Effector memory CD4-positive, alpha-beta T cell (primary cell): Measurements from ENCODE around the gene NOC4L.
A peak's percentile ranks its signal among the peaks of the same experiment; 100 is the strongest.

Experiments used
- DNase-seq, 3 donors: peaks; one replicate each; pipeline ENCODE4 v3.0.0-alpha.2; 2020
- H3K27ac ChIP-seq: 2 replicates; pipeline ENCODE4 v1.7.0; 2013; ENCODE audit warnings: mild to moderate bottlenecking, low read length, moderate library complexity; ENCODE audit not compliant: insufficient read depth, poor library complexity, severe bottlenecking
- H3K27me3 ChIP-seq: replicated peaks from 2 replicates; pipeline ENCODE4 v1.7.0; 2013; ENCODE audit warnings: mild to moderate bottlenecking, low read length; ENCODE audit not compliant: insufficient read depth, control insufficient read depth, poor library complexity, severe bottlenecking
- H3K36me3 ChIP-seq: 2 replicates; pipeline ENCODE4 v1.7.0; 2013; ENCODE audit warnings: mild to moderate bottlenecking, low read length, moderate library complexity; ENCODE audit not compliant: control insufficient read depth, insufficient read depth
- H3K4me1 ChIP-seq: 2 replicates; pipeline ENCODE4 v1.7.0; 2013; ENCODE audit warnings: low read length, mild to moderate bottlenecking; ENCODE audit not compliant: control insufficient read depth, insufficient read depth, poor library complexity, severe bottlenecking
- H3K4me3 ChIP-seq: 2 replicates; pipeline ENCODE4 v1.7.0; 2013; ENCODE audit warnings: low read length, low read depth, mild to moderate bottlenecking; ENCODE audit not compliant: insufficient read depth, poor library complexity, severe bottlenecking
- H3K9me3 ChIP-seq: 2 replicates; pipeline ENCODE4 v1.7.0; 2013; ENCODE audit warnings: mild to moderate bottlenecking, low read length, moderate library complexity; ENCODE audit not compliant: control insufficient read depth

Gene NOC4L

DNA sequence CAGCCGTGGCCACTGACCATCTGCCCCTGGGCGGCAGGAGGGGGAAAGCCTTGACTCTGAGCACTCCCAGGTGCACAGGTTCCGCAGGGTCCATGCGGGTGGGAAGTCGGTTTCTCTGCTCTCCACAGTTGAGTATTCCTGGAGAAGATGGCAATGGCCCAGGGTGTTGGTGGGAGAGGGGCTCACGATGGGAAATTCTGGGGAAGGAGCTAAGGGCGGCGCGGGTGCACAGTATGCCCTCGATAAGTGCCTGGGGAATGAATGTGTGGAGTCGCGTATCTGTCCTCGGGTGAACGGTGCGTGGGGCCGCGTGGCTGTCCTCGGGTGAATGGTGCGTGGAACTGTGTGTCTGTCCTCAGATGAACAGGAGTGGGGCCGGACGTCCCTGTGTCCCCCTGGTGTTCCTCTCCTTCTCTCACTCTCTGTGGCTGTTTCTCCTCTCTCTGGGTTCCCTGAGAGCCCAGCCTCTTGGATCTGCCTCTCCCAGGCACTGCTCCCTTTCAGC lies 38.0 kb downstream of the NOC4L start:
- no peaks in the 10 kb centered on the region for H3K27me3 ChIP-seq
- no peak overlapping the region for H3K27ac ChIP-seq
- H3K36me3 ChIP-seq: no peaks in the 10 kb centered on the region
- H3K4me1 ChIP-seq: peaks cover 20% of the 10 kb centered on the region
- no peak for DNase-seq
- no peaks in the 10 kb centered on the region for H3K9me3 ChIP-seq
- H3K4me3 ChIP-seq: no peak overlapping the region

DNA sequence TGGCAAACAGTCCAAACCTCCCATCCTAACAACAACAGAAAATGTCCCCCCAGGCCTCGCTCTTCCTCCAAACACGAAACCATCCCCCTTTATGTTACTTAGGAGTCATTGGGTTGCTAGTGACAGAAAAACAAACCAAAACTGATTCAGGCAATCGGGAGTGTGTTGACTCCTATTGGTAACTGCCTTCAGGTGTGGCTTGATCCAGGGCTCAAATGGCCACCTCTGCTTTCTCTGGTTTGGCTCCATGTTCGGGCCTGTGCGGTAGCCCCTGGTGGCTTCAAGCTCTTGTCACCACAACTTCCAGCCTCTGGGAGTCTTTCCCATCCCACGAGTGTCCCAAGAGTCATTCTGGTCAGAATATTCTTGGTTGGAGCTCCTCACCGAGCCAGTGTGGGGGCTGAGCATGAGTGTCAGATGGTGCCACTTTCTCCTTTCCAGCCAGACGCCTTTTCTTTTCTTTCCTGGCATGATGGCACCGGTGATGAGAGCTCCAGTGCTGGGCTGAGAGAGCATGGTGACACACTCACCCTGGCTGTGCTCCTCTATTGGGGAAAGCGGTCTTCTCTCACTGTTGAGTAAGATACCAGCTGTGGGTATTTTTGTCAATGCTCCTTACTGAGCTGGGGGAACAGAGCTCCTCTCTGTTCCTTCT lies 38.6 kb downstream of the NOC4L start:
- Histone ChIP-seq H3K27ac (no peak overlapping the region), H3K27me3 (no peaks in the 10 kb centered on the region), H3K36me3 (no peaks in the 10 kb centered on the region), H3K9me3 (no peaks in the 10 kb centered on the region), H3K4me1 (peaks cover 23% of the 10 kb centered on the region), H3K4me3 (no peak overlapping the region)
- no peak for DNase-seq

DNA sequence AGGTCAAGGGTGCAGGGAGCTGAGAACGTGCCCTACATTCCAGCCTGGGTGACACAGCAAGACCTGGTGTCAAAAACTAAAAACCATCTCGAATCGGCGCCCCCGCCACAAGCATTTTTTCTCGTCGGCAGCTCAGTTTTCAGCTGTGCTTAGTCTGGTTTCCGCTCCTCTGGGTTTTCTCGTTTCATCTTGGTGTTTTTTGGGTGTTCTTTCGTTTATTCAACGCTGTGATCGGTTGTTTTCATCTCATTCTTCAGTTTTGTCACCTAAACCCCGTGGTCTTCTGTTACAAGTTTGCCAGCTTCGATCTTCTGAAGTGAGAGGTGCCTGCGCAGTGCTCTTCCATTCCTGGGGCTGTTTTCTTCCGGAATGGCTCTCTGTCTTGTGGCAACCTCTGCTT lies 41.4 kb downstream of the NOC4L start:
- no peaks in the 10 kb centered on the region for H3K9me3 ChIP-seq
- H3K4me3 ChIP-seq: peak overlapping the region; percentile 32
- no peaks in the 10 kb centered on the region for H3K27me3 ChIP-seq
- no peaks in the 10 kb centered on the region for H3K36me3 ChIP-seq
- DNase-seq: peak in 1 of 3 donors; percentile 20
- H3K4me1 ChIP-seq: peaks cover 36% of the 10 kb centered on the region
- H3K27ac ChIP-seq: peak overlapping the region; percentile 56

DNA sequence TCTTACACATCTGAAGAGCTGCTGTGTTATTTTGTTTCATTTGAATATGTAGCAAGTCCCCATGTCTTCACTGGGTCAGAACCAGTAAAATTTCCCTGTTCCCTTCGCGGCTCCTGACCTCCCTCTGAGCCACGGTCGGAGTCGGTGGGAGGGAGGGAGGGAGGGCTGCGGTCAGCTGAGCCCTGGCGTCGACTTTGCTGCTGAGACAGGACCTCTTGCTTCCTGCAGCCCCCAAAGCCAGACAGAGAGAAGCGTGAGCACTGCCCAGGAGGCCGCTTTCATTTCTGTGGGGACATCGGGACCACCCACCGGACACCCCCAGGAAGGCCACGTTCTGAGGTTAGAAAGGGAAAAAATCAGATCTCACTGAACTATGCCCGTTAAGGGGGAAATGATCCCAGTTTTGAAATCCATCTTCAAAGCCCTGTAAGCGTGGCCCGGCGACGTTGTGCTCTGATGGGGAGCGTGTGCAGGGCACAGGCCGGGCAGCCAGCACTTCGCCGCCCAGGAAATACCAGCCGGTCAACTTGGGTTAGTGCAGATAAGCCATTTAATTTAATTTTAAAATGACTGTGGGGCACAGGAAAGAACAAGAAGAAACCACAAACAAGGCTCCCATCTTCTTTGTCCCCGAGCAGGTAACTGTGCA lies 42.1 kb downstream of the NOC4L start:
- Histone ChIP-seq H3K4me3 (peak overlapping the region; percentile 32), H3K9me3 (no peaks in the 10 kb centered on the region), H3K4me1 (peaks cover 40% of the 10 kb centered on the region), H3K36me3 (no peaks in the 10 kb centered on the region), H3K27me3 (no peaks in the 10 kb centered on the region), H3K27ac (peak overlapping the region; percentile 56)
- no peak for DNase-seq

DNA sequence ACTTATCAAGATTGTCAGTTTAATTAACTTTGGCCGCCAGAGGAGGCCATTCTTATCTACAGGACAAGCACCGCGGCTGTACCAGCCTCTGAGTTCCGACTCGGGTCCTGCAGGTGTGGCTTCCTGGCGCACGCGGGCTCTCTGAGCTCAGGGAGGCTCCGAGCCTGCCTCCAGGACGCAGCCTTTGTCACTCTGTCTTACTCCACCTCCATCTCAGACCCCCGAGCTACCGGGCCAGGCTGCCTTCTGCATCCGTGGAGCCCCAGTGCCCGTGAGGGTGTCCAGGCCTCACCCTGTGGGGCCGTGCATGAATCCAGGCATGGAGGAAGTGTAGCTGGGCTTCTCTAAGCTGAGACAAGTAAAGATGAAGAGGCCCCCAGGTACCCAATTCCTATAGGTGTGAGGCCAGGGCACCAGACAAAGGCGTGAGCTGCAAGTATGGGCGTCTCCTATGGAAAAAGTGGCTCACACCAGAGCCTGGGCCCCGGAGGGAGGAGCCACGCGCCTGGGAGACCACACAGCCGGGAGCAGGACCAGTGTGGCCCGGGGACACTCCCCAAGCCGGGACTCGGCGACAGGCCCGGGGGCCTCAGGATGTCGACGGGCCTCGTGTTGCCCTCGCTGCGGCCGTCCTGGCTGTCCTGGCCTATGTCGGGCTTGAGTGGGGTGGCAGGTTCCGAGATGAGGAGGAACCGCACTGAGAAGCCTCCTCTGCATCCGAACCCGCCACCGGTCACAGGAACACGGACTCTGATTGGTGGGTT lies 42.8 kb downstream of the NOC4L start:
- peak overlapping the region; percentile 56 for H3K27ac ChIP-seq
- peak overlapping the region; percentile 32 for H3K4me3 ChIP-seq
- H3K9me3 ChIP-seq: no peaks in the 10 kb centered on the region
- no peaks in the 10 kb centered on the region for H3K27me3 ChIP-seq
- no peaks in the 10 kb centered on the region for H3K36me3 ChIP-seq
- peaks cover 40% of the 10 kb centered on the region for H3K4me1 ChIP-seq
- DNase-seq: no peak

DNA sequence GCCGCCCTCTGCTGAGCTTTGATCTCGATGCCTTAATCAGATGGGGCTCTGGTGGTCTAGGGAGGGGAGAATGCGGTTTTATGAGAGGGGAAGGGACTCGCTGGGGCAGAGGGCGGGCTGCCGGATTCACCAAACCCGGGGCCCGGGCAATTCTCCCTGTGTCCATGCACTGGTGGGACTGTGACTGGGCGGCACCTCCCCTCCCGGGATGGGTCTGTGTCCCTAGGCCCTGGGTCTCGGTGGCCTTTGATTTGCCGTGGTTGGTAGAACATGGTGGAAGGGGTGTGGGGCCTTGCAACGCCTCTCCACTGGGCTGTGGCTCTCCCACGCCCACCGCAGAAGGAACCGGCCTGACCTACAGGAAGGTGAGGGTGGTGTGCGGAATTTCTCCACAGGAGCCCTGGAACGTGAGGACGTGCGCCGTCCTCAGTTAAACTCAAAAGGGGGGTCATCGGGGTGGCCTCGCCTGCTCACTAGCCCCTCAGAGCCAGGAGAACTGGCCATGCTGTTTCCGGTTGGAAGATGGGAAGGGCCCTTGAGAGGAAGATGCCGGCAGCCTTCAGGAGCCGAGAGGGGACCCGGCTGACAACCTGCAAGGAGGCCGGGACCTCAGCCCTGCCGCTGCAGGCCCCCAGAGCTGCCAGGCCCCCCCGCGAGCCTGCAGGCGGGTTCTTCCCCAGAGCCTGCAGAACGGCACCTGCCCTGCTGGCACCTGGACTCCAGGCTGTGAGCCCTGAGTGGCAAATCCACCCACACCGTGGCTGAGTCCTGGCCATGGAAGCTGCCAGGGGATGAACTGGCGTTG lies 43.6 kb downstream of the NOC4L start:
- no peaks in the 10 kb centered on the region for H3K27me3 ChIP-seq
- peaks cover 40% of the 10 kb centered on the region for H3K4me1 ChIP-seq
- H3K9me3 ChIP-seq: no peaks in the 10 kb centered on the region
- H3K27ac ChIP-seq: peak overlapping the region; percentile 85
- H3K36me3 ChIP-seq: no peaks in the 10 kb centered on the region
- no peak for DNase-seq
- no peak overlapping the region for H3K4me3 ChIP-seq

DNA sequence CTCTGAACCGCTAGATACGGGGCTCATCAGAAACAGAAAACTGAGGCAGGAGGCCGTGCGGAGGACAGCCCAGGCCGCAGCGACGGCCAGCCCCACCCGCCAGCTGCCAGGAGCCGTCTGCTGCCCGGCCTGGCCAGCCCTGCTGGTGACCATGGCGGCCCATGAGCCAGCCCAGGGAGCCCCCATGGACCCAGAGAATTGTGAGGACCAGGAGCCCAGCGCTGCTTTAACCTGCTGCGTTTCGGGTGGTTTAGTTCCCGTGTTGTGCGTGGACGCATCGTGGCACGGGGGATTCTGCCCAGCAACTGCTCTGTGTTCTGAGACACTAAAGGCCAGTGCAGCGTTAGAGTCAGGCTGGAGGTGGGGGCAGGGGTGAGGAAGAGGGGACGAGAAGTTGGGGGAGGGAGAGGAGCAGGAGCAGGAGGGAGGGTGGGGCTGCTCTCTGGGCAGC lies 44.2 kb downstream of the NOC4L start:
- no peaks in the 10 kb centered on the region for H3K9me3 ChIP-seq
- H3K27ac ChIP-seq: peak overlapping the region; percentile 85
- DNase-seq: no peak
- peak overlapping the region; percentile 82 for H3K4me3 ChIP-seq
- H3K27me3 ChIP-seq: no peaks in the 10 kb centered on the region
- H3K36me3 ChIP-seq: no peaks in the 10 kb centered on the region
- H3K4me1 ChIP-seq: peaks cover 40% of the 10 kb centered on the region

DNA sequence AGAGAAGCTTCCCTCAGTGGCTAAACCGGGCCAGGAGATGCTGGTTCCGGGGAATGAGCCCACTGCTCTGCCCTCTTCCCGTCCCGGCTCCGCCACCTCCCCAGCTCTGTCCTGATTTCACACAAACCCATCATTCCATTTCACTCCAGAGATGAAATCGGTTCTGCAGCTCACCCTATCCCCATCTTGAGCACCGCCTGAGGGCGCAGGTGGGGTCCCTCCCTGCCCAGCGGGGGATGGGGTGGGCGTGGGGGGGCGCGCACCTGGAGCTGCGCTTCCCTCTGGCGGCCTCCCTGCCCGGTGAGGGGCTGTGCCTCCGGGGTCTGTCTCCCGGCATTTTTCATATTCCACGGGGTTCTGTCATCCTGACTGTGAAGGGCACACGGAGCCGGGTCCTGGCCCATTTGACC lies 44.7 kb downstream of the NOC4L start:
- Histone ChIP-seq H3K27me3 (no peaks in the 10 kb centered on the region), H3K27ac (peak overlapping the region; percentile 85), H3K4me1 (peaks cover 40% of the 10 kb centered on the region), H3K4me3 (peak overlapping the region; percentile 82), H3K9me3 (no peaks in the 10 kb centered on the region), H3K36me3 (no peaks in the 10 kb centered on the region)
- DNase-seq: no peak

DNA sequence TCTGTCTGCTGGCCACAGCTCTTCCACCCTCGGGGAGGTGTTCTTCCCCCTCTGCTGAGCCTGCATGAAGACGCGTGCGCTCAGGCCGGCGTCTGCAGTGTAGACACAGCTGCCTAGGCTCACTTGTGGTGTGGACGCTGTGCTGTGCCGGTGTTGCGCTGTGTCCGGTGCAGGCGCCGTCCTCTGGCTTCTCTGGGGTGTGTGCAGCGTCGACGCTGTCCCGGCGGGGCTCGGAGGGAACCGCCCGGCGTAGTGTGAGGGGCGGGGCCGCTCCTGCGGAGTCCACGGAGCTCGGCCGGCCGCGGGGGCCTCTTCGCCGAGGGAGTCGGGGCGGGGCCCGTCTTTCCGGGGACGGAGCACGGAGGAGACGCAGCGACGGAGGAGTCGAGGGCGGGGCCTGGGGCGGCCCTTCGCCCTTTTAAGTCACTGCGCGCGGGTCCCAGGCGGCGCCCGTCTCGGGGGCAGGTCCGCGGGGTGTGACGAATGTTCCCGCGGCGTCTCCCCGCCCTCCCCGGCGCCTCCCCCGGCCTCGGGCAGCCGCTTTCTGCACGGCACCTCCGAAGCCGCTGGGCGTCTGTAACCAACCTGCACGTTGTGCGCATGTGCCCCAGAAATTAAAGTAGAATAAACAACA lies 45.2 kb downstream of the NOC4L start:
- H3K27me3 ChIP-seq: no peaks in the 10 kb centered on the region
- peak overlapping the region; percentile 82 for H3K4me3 ChIP-seq
- H3K36me3 ChIP-seq: no peaks in the 10 kb centered on the region
- peak; percentile 90 to 94 (median 91) for DNase-seq
- peak overlapping the region; percentile 85 for H3K27ac ChIP-seq
- H3K4me1 ChIP-seq: peaks cover 40% of the 10 kb centered on the region
- H3K9me3 ChIP-seq: no peaks in the 10 kb centered on the region
